HL-60 (cell line): ENCODE measurements around the gene TLX1.

Experiments used
- DNase-seq, 2 experiments: peaks; one replicate each; pipeline ENCODE4 v3.0.0-alpha.2; 2010 to 2020; ENCODE audit warnings: low read depth in 1 of 2, low spot score in 1 of 2
- H3K27ac ChIP-seq: fragments of 250-450 bp; sonication (Bioruptor Pico); replicated peaks from 2 replicates; pipeline ENCODE4 v1.5.1; 2020; ENCODE audit warnings: mild to moderate bottlenecking, moderate library complexity
- H3K27me3 ChIP-seq: fragments of 250-450 bp; sonication (Bioruptor Pico); 2 replicates; pipeline ENCODE4 v1.5.1; 2021; ENCODE audit warnings: mild to moderate bottlenecking, moderate library complexity; ENCODE audit not compliant: insufficient read depth, poor library complexity, severe bottlenecking
- H3K4me3 ChIP-seq: replicated peaks from 2 replicates; pipeline ENCODE4 v1.5.1; 2011; ENCODE audit warnings: mild to moderate bottlenecking, control low read depth, low read length; ENCODE audit not compliant: insufficient read depth
- GABPA ChIP-seq: IDR thresholded peaks from 2 replicates; pipeline ENCODE4 v1.6.1; 2012; ENCODE audit warnings: low read depth
- POLR2AphosphoS5 ChIP-seq: IDR thresholded peaks from 2 replicates; pipeline ENCODE4 v1.6.1; 2012; ENCODE audit warnings: low read depth
- REST ChIP-seq: IDR thresholded peaks from 2 replicates; pipeline ENCODE4 v1.6.1; 2012; ENCODE audit warnings: low read depth; ENCODE audit not compliant: insufficient replicate concordance
- SPI1 ChIP-seq: IDR thresholded peaks from 2 replicates; pipeline ENCODE4 v1.6.1; 2012; ENCODE audit warnings: low read depth, mild to moderate bottlenecking, borderline replicate concordance
- long read RNA-seq: library from polyadenylated mRNA; unstranded; transcript quantifications from one replicate; pipeline ENCODE4 v2.0.0, GENCODE V29; 2020
- TF ChIP-seq, protein P1 (sequence below): IDR thresholded peaks from one replicate; pipeline ENCODE4 v1.5.1; 2011; ENCODE audit warnings: low read length, control low read depth, inconsistent platforms; ENCODE audit not compliant: insufficient read depth

Gene TLX1
- long read RNA-seq = 0 reads

GRCh38 chr10:101130984-101131961, at the start of gene TLX1:
Gene TLX1, plus strand, starts transcription at chr10:101131300. Its CDS starts 242 bp downstream, at chr10:101131542.
- no peak within 1 kb of the TSS for H3K4me3 ChIP-seq
- H3K27ac ChIP-seq = no peak within 1 kb of the TSS
- peaks cover 87% of the 10 kb centered on the region for H3K27me3 ChIP-seq
- DNase-seq = peak in 1 of 2 experiments; percentile 54
- no peak for TF ChIP-seq GABPA
- no peak for TF ChIP-seq SPI1
- TF ChIP-seq REST = no peak
- TF ChIP-seq, protein P1, sequence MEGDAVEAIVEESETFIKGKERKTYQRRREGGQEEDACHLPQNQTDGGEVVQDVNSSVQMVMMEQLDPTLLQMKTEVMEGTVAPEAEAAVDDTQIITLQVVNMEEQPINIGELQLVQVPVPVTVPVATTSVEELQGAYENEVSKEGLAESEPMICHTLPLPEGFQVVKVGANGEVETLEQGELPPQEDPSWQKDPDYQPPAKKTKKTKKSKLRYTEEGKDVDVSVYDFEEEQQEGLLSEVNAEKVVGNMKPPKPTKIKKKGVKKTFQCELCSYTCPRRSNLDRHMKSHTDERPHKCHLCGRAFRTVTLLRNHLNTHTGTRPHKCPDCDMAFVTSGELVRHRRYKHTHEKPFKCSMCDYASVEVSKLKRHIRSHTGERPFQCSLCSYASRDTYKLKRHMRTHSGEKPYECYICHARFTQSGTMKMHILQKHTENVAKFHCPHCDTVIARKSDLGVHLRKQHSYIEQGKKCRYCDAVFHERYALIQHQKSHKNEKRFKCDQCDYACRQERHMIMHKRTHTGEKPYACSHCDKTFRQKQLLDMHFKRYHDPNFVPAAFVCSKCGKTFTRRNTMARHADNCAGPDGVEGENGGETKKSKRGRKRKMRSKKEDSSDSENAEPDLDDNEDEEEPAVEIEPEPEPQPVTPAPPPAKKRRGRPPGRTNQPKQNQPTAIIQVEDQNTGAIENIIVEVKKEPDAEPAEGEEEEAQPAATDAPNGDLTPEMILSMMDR = no peak
- no peak for TF ChIP-seq POLR2AphosphoS5

- no peak overlapping the region for H3K4me3 ChIP-seq
- peaks cover 19% of the 10 kb centered on the region for H3K27me3 ChIP-seq
- H3K27ac ChIP-seq = no peak overlapping the region
- no peak for TF ChIP-seq REST
- TF ChIP-seq SPI1 = no peak
- TF ChIP-seq POLR2AphosphoS5 = no peak
- TF ChIP-seq GABPA = no peak
- TF ChIP-seq, protein P1 = no peak
- DNase-seq = no peak
Observed at GRCh38 chr10:101085846-101086245, 45.3 kb upstream of the TLX1 start.

GRCh38 chr10:101087376-101087775, 43.7 kb upstream of the TLX1 start:
- TF ChIP-seq SPI1 (no peak), REST (no peak), GABPA (no peak), POLR2AphosphoS5 (no peak)
- TF ChIP-seq, protein P1 = no peak
- H3K27ac ChIP-seq = no peak overlapping the region
- no peak for DNase-seq
- peaks cover 23% of the 10 kb centered on the region for H3K27me3 ChIP-seq
- no peak overlapping the region for H3K4me3 ChIP-seq
